HepG2 (cell line): ENCODE measurements around the gene SNAP23. TPM values are rescaled to one million over a fixed set of nuclear protein-coding genes. Genes with fewer than 3 reads are reported as not detected.

Experiments used
- ATAC-seq: fragments of 200-7000 bp; cut with Tn5 transposase; 3 replicates; pipeline ENCODE4 v1.9.1; 2020; ENCODE audit warnings: mild to moderate bottlenecking, moderate library complexity
- BruUV-seq: library from RNA; stranded (reverse); fragments of 400-500 nt; replicated peaks from 2 replicates; lab custom pipeline; 2021; lab: Mats Ljungman, UMichigan
- CTCF ChIA-PET: fragments of 300-600 bp; formaldehyde crosslinking; extraction: SDS; loops from one replicate; lab custom pipeline; 2021; ENCODE audit warnings: low total read pairs, inconsistent platforms, low intra/inter-chr PET ratio; lab: Yijun Ruan, JAX
- POLR2A ChIA-PET: fragments of 350-600 bp; sonication (Branson Sonifier 250); formaldehyde crosslinking; loops from one replicate; lab custom pipeline; 2020; ENCODE audit warnings: antibody characterized with exemption, inconsistent platforms; lab: Yijun Ruan, JAX
- DNase-seq: peaks from one replicate; pipeline ENCODE4 v3.0.0-alpha.2; 2015; ENCODE audit warnings: low spot score
- FAIRE-seq: peaks from 3 replicates; lab custom pipeline; 2011; peaks lifted over from hg19 to GRCh38; lab: Jason Lieb, UNC
- H2AFZ ChIP-seq: one replicate; pipeline ENCODE4 v1.6.1; 2011; ENCODE audit warnings: low read length, inconsistent platforms
- H3K27ac ChIP-seq: fragments of 300-600 bp; 3 replicates; pipeline ENCODE4 v1.8.0; 2011; ENCODE audit warnings: mixed run types, mild to moderate bottlenecking, mixed read lengths, low read length, inconsistent platforms; ENCODE audit not compliant: insufficient read depth; ENCODE audit errors: extremely low read length
- H3K27me3 ChIP-seq, 2 experiments: fragments of 200-600 bp in 1 of 2; 2 replicates in 1 of 2; 3 replicates in 1 of 2; pipeline versions ENCODE4 v1.6.0 to v1.8.0; 2011; ENCODE audit warnings: low read length in 2 of 2, mild to moderate bottlenecking in 2 of 2, moderate library complexity in 2 of 2, inconsistent platforms in 1 of 2; ENCODE audit not compliant: insufficient read depth in 2 of 2, control insufficient read depth in 1 of 2
- H3K36me3 ChIP-seq, 2 experiments: fragments of 200-600 bp in 1 of 2; replicated peaks in 1 of 2; 2 replicates in 1 of 2; 3 replicates in 1 of 2; pipeline versions ENCODE4 v1.5.1 to v1.8.0; 2011; ENCODE audit warnings: low read length in 2 of 2, inconsistent platforms in 1 of 2; ENCODE audit not compliant: insufficient read depth in 2 of 2, control insufficient read depth in 1 of 2
- H3K4me1 ChIP-seq: 2 replicates; pipeline ENCODE4 v1.5.1; 2012; ENCODE audit warnings: low read length, inconsistent platforms; ENCODE audit not compliant: insufficient read depth
- H3K4me2 ChIP-seq: 2 replicates; pipeline ENCODE4 v1.6.0; 2011; ENCODE audit warnings: low read depth, low read length, inconsistent platforms
- H3K4me3 ChIP-seq, 3 experiments: fragments of 200-600 bp in 1 of 3; sonication (generic), shearing (Covaris generic) in 1 of 3; replicated peaks in 1 of 3; 2 replicates each; pipeline ENCODE4 v1.5.1; 2011 to 2016; ENCODE audit warnings: low read length in 3 of 3, inconsistent platforms in 2 of 3, low read depth in 2 of 3, mild to moderate bottlenecking in 2 of 3, control low read depth in 1 of 3, mixed read lengths in 1 of 3; ENCODE audit not compliant: insufficient read depth in 1 of 3
- H3K79me2 ChIP-seq: one replicate; pipeline ENCODE4 v1.6.1; 2011; ENCODE audit warnings: low read length, inconsistent platforms; ENCODE audit not compliant: insufficient read depth
- H3K9ac ChIP-seq: 2 replicates; pipeline ENCODE4 v1.6.0; 2011; ENCODE audit warnings: mild to moderate bottlenecking, low read depth, low read length, inconsistent platforms; ENCODE audit not compliant: insufficient read depth
- H3K9me3 ChIP-seq: 2 replicates; pipeline ENCODE4 v1.5.1; 2012; ENCODE audit warnings: mild to moderate bottlenecking, low read length
- H4K20me1 ChIP-seq: 2 replicates; pipeline ENCODE4 v1.6.0; 2011; ENCODE audit warnings: inconsistent platforms, mild to moderate bottlenecking, low read length, moderate library complexity; ENCODE audit not compliant: insufficient read depth
- PREB ChIP-seq: sonication (generic); formaldehyde crosslinking; IDR thresholded peaks from 2 replicates; pipeline ENCODE4 v1.4.0; 2020; ENCODE audit warnings: missing genetic modification reagents
- SP5 ChIP-seq: IDR thresholded peaks from 2 replicates; pipeline ENCODE4 v1.6.1; 2016; ENCODE audit warnings: low read depth, borderline replicate concordance
- UBTF ChIP-seq: sonication (generic); formaldehyde crosslinking; IDR thresholded peaks from 2 replicates; pipeline ENCODE4 v1.4.0; 2020; ENCODE audit warnings: mild to moderate bottlenecking, missing genetic modification reagents
- ZNF136 ChIP-seq: sonication (generic); formaldehyde crosslinking; IDR thresholded peaks from 2 replicates; pipeline ENCODE4 v1.8.1; 2022; ENCODE audit warnings: low read depth, mild to moderate bottlenecking, moderate library complexity, missing genetic modification reagents
- ZNF605 ChIP-seq: sonication (generic); formaldehyde crosslinking; IDR thresholded peaks from 2 replicates; pipeline ENCODE4 v1.8.0; 2022; ENCODE audit warnings: mild to moderate bottlenecking, missing genetic modification reagents
- ZNF879 ChIP-seq: sonication (generic); formaldehyde crosslinking; IDR thresholded peaks from 2 replicates; pipeline ENCODE4 v1.8.1; 2023; ENCODE audit warnings: missing genetic modification reagents
- ZSCAN29 ChIP-seq: sonication (generic); formaldehyde crosslinking; conservative IDR thresholded peaks from 2 replicates; pipeline ENCODE4 v1.4.0; 2020; ENCODE audit warnings: mild to moderate bottlenecking, missing genetic modification reagents
- WGBS: methylation state at CpG from one replicate; pipeline ENCODE4 v1.1.6; 2017; ENCODE audit warnings: low lambda C conversion rate; 5-methylcytosine and 5-hydroxymethylcytosine counted together
- in situ Hi-C: cut with HindIII; loops from 2 replicates; pipeline ENCODE4 v1.10.0; 2017; ENCODE audit warnings: low pct_unique_long_range_greater_than_20kb; ENCODE audit not compliant: extremely low pct_ligation_motif_present
- intact Hi-C: fragments of 100-400 bp; cut with micrococcal nuclease; formaldehyde crosslinking; loops from one replicate; pipeline ENCODE4 v1.10.0; 2022; ENCODE audit not compliant: unreplicated experiment
- polyA plus RNA-seq, 8 experiments: library from polyadenylated mRNA; depleted of rRNA in 3 of 8; stranded (reverse) in 7 of 8; unstranded in 1 of 8; fragments of >200 nt; fragmentation: Illumina TruSeq in 4 of 8; extraction: Trizol in 4 of 8; gene quantifications; 2 replicates each; pipeline versions ENCODE4 v1.2.1 to v1.2.3, GENCODE V29; 2011 to 2016; ENCODE audit warnings: low read depth in 4 of 8, missing spikeins in 1 of 8, mixed read lengths in 1 of 8; ENCODE audit not compliant: insufficient read depth in 1 of 8
- total RNA-seq, 5 experiments: library from RNA; depleted of rRNA; stranded (reverse); fragments of >200 nt; fragmentation: Illumina TruSeq; extraction: Trizol; gene quantifications; 2 replicates each; pipeline ENCODE4 v1.2.3, GENCODE V29; 2016; ENCODE audit warnings: low read depth in 1 of 5

SNAP23 gene
- total and polyA plus RNA-seq, 2 of the 13 experiments (the other 11 are each of a cell fraction or from before 2014, with no cell fraction given), result 37.0 to 101 TPM

- no peak overlapping the region for H2AFZ ChIP-seq
- TF ChIP-seq SP5 (no peak), ZSCAN29 (no peak), ZNF605 (no peak), UBTF (CRISPR knock-in tag) (no peak), PREB (CRISPR knock-in tag) (no peak), ZNF879 (CRISPR knock-in tag) (no peak), ZNF136 (CRISPR knock-in tag) (no peak)
- POLR2A ChIA-PET, result interaction anchor here (1.2 kb wide), 1 partner anchor 26 kb away, joined by 3 read pairs; the partner anchor contains the start of gene STARD9
- in situ Hi-C loops, result no loop called here
- WGBS, result 71% methylated on average over 12 of the region's 12 CpGs
- no peak overlapping the region for H3K27ac ChIP-seq
- peaks cover 45% of the 10 kb centered on the region for H3K4me1 ChIP-seq
- peak overlapping the region; percentile 87 to 96 (median 96) for H3K4me3 ChIP-seq
- no TSS peak for BruUV-seq
- peaks cover 50% of the 10 kb centered on the region for H3K79me2 ChIP-seq
- no peaks in the 10 kb centered on the region; a peak in 1 of 5 replicates for H3K27me3 ChIP-seq
- peak overlapping the region; percentile 77 for H3K4me2 ChIP-seq
- H3K9me3 ChIP-seq, result no peaks in the 10 kb centered on the region
- peaks cover 0 to 8% of the 10 kb centered on the region in 2 experiments; a peak in 3 of 5 replicates for H3K36me3 ChIP-seq
- ATAC-seq (no peak), DNase-seq (no peak), FAIRE-seq (no peak)
- H3K9ac ChIP-seq, result peak overlapping the region; percentile 17; the same call in 1 of the 2 replicates
- no peaks in the 10 kb centered on the region for H4K20me1 ChIP-seq
- intact Hi-C loops, result loop anchor here (2.0 to 5.0 kb wide), 2 partner anchors 59 to 102 kb away; partner anchors contain the start of gene ZNF106
- CTCF ChIA-PET, result no interaction called here
These were observed 54.4 kb downstream of the SNAP23 start for GRCh38 chr15:42549741-42550392.
